ENCODE results near the gene CASTOR1.

The CASTOR1 gene

DNA sequence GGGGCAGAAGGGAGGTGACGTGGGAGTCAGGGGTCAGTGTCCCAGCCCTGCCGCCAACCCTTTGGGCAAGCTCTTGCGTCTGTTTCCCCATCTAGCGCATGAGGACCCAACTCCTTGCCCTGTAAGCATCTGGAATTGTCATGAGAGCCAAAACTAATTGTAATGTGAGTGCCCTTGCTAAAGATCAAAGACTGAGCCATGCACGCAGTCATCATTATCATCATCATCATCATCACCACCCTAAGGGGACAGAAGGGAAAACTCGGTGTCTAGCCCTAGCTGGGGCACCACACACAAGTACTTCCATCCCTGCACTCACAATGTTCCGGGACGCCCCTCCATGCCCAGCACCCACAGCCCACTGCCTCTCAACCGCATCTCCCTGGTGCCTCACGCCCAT lies 45.2 kb downstream of the CASTOR1 start:
- DNase-seq, result no peak

- no peak for DNase-seq
Observed at GRCh38 chr22:30243661-30244060, 45.6 kb downstream of the CASTOR1 start.

GRCh38 chr22:30241576-30242371 lies 47.5 kb downstream of the CASTOR1 start:
- no peak for DNase-seq

DNA sequence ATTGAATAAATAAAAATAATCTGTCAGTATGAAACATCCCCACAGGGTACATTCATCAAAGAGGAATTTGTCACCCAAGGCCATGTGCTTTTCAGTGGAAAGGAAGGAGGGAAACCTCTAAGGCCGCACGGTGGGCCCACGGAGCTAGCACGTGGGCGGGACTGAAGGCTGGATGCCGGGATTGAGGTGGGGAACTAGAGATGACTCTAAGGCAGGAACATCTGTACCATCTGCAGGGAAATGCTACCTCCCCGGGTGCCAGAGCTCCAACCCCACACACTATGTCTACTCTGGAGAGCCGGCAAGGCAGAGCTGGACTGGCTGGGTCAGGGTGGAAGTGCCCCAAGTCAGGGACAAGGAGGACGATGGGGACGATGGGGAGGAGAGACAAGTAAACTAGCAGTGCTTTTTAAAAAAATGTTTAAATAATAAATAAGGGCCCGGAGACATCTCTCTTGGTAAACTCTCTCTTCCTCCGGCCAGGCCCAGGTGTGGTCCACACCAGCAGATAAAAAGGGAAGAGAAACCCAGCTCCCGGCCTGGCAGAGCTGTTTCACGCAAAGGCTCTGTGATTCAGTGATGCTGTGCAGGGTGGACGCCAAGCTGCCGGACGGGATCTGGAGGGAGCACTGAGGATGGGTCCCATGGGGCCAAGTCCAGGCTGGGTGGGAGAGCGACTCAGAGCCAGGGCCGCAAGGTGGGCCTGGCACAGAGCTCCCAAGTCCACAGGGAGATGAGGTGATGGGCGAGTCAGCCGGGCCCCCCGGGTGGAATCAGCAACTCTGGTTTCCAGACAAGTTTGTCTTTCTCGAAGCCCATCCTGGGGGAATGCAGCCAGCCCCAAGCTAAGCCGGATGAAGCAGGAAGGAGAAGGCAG lies 48.5 kb downstream of the CASTOR1 start:
- no peak for DNase-seq

- no peak for DNase-seq
Observed at GRCh38 chr22:30239488-30240405, 49.6 kb downstream of the CASTOR1 start.

DNA sequence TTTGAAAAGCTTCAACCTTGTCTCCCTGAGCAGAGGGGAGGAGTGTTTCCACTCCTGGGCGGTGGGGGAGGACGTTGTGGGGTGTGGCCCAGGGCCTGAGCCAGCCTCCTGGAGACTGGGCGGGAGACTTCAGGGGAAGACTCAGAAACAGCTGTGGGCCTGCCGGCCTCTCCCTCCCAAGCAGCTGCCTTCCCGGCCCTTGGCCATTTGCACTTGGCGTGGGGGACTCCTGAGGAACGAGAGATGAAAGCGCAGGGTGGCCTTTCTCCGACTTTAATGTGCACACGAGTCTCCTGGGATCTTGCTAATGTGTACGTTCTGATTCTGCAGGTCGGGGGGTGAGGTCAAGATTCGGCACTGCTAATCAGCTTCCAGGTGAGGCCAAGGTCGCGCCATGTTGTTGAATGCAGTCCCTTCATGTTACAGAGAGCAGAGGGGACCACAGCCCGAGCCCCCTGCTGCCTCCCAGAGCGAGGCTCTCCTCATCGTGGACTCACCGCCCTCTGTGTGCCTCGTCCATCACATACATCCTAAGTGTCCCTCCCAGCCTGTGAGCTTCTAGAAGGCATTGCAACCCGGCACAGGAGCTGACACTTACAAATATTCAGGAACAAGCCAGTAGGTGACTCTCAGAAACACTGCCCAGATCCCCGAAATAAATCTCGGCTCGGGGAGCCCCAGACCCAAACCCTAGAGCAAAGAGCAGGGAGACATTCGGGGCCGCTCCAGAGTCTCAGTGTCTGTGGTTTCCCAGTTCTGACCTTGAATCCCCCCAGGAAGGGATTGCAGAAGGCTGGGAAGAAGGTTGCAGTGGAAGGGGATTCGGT lies 50.4 kb downstream of the CASTOR1 start:
- no peak for DNase-seq

DNA sequence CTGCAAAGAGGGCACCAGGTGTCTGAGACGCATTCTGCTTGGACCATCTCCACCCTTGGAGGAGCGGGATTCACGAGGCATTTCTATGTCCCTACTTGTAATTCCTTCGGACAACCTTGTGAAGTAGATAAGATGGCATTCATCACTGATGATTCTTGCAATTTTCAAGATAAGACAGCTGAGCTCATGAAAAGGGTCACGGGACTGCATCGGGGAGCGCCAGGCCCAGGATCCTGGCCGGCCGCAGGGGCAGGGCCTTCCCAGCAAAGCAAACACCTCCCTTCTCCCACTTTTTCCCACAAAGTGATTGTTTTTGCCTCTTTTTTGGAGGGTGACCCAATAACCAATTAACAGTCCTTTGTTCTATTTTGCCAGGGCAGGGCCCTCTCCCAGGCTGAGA lies 51.2 kb downstream of the CASTOR1 start:
- DNase-seq, result no peak

DNA sequence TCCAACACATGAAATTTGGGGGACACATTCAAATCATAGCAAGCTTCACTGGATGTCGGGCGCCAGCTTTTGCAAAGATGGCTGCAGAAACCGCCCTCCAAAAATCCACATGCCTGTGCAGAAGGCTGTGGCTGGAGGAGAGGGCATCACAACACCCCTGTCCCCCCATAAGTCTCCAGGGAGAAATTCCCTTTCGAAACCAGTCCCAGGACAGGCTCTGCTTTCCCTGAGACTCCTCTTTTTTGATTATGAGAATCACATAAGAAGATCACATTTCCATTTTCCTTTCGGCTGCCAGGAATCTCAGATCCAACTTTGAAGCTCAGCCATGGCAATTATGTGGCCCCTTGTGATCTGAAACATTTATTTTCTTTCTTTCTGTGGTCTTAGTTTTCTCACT lies 52.4 kb downstream of the CASTOR1 start:
- no peak for DNase-seq

GRCh38 chr22:30235687-30236170 lies 53.6 kb downstream of the CASTOR1 start:
- DNase-seq, result no peak

Data from inflammatory macrophage treated with lipopolysaccharide for 1 hour (primary cell).